LNCAP (cell line): ENCODE results near the gene CTR9.

Source experiments
- CTCF ChIP-seq: fragments of 450-650 bp; IDR thresholded peaks from 2 replicates; pipeline ENCODE4 v1.5.1; 2017; ENCODE audit warnings: mild to moderate bottlenecking

Gene CTR9

GRCh38 chr11:10829139-10829538 is 78.1 kb downstream of the CTR9 start:
- TF ChIP-seq CTCF: no peak
